H1 (cell line): ENCODE measurements around the gene PRR36. TPM values are rescaled to one million over a fixed set of nuclear protein-coding genes. Genes with fewer than 3 reads are reported as not detected.

Experiments used
- ATF3 ChIP-seq: IDR thresholded peaks from 2 replicates; pipeline ENCODE4 v1.6.1; 2011; ENCODE audit warnings: low read depth, mild to moderate bottlenecking, low read length; ENCODE audit not compliant: insufficient read depth
- BCL11A ChIP-seq, 2 experiments: IDR thresholded peaks; one replicate each; pipeline ENCODE4 v1.6.1; 2011; ENCODE audit warnings: low read depth in 2 of 2, low read length in 2 of 2, mild to moderate bottlenecking in 2 of 2
- CHD2 ChIP-seq: IDR thresholded peaks from 2 replicates; pipeline ENCODE4 v1.6.1; 2012; ENCODE audit warnings: low read length, improper control_type of control experiment
- KDM5A ChIP-seq: fragments of 200-600 bp; IDR thresholded peaks from 2 replicates; pipeline ENCODE4 v1.7.1; 2012; ENCODE audit warnings: mild to moderate bottlenecking, low read length, inconsistent platforms, mixed read lengths
- MAX ChIP-seq: IDR thresholded peaks from 2 replicates; pipeline ENCODE4 v1.6.1; 2012; ENCODE audit warnings: inconsistent platforms
- POLR2AphosphoS5 ChIP-seq: IDR thresholded peaks from 2 replicates; pipeline ENCODE4 v1.6.1; 2011; ENCODE audit warnings: low read depth, low read length
- RAD21 ChIP-seq, 2 experiments: IDR thresholded peaks in 1 of 2; conservative IDR thresholded peaks in 1 of 2; 2 replicates each; pipeline ENCODE4 v1.6.1; 2011; ENCODE audit warnings: low read depth in 2 of 2, low read length in 2 of 2, improper control_type of control experiment in 1 of 2, inconsistent platforms in 1 of 2, mild to moderate bottlenecking in 1 of 2, moderate library complexity in 1 of 2
- RBBP5 ChIP-seq: IDR thresholded peaks from 2 replicates; pipeline ENCODE4 v1.7.1; 2012; ENCODE audit warnings: low read depth, mild to moderate bottlenecking, inconsistent platforms, low read length, moderate library complexity, borderline replicate concordance
- RFX5 ChIP-seq: IDR thresholded peaks from 2 replicates; pipeline ENCODE4 v1.6.1; 2011; ENCODE audit warnings: low read depth, low read length, improper control_type of control experiment, borderline replicate concordance
- SAP30 ChIP-seq: fragments of 300-600 bp; sonication (generic); IDR thresholded peaks from 2 replicates; pipeline ENCODE4 v1.7.1; 2012; ENCODE audit warnings: low read length, moderate library complexity, mild to moderate bottlenecking, inconsistent platforms; ENCODE audit not compliant: insufficient read depth, insufficient replicate concordance
- SP1 ChIP-seq: IDR thresholded peaks from 2 replicates; pipeline ENCODE4 v1.6.1; 2011; ENCODE audit warnings: low read depth, low read length
- TAF7 ChIP-seq: optimal IDR thresholded peaks from 2 replicates; pipeline ENCODE3; 2011; ENCODE audit warnings: low read depth, mild to moderate bottlenecking, inconsistent platforms, low read length, moderate library complexity, borderline replicate concordance
- YY1 ChIP-seq: IDR thresholded peaks from 2 replicates; pipeline ENCODE4 v1.6.1; 2011; ENCODE audit warnings: low read depth, mild to moderate bottlenecking, low read length
- ZNF274 ChIP-seq: IDR thresholded peaks from 2 replicates; pipeline ENCODE4 v1.7.0; 2012; ENCODE audit warnings: low read length, borderline replicate concordance; ENCODE audit errors: extremely low read depth
- polyA plus RNA-seq, 7 experiments: library from polyadenylated mRNA; depleted of rRNA in 3 of 7; stranded (reverse) in 5 of 7; unstranded in 2 of 7; fragments of >200 nt in 5 of 7; fragments of 200-250 nt in 2 of 7; gene quantifications; 1 replicate in 5 of 7; 2 replicates in 1 of 7; 4 replicates in 1 of 7; pipeline versions ENCODE4 v1.2.1 to v1.2.3, GENCODE V29; 2011 to 2013; ENCODE audit warnings: missing spikeins in 2 of 7, mixed read lengths in 2 of 7
- total RNA-seq: library from RNA; stranded (reverse); fragmentation: NEBNext Ultra II Directional; extraction: Animal tissue kit (Norgen Biotek cat#: 25700); gene quantifications from 2 replicates; pipeline ENCODE4 v1.2.1, GENCODE V29; 2021

PRR36 gene
- total and polyA plus RNA-seq, 2 of the 8 experiments (the other 6 are each of a cell fraction or from before 2014, with no cell fraction given): 1.6 to 23.9 TPM

- TF ChIP-seq MAX (no peak), POLR2AphosphoS5 (no peak), ATF3 (no peak), BCL11A (IDR thresholded peaks at IDR 0.05; ENCODE audit: low read depth in 2 of 2, low read length in 2 of 2) (no peak), RBBP5 (no peak), KDM5A (no peak), RFX5 (peak; percentile 30; the same call in 1 of the 2 replicates), SP1 (peak; percentile 99), YY1 (peak; percentile 82), SAP30 (no peak), TAF7 (no peak), RAD21 (IDR thresholded peaks at IDR 0.05 in 1 of 2, conservative IDR thresholded peaks at IDR 0.05 in 1 of 2; ENCODE audit: low read depth in 2 of 2, low read length in 2 of 2) (no peak), CHD2 (peak; percentile 97), ZNF274 (no peak)
These were observed 44.5 kb downstream of the PRR36 start, which contains the start of gene EVI5L (continued) for GRCh38 chr19:7829561-7830271.
